NOMO-1 (cell line): ENCODE measurements around the gene ARL8B.

Experiments
- DNase-seq, 2 experiments: peaks; one replicate each; lab custom pipeline; 2025; ENCODE audit not compliant: unreplicated experiment in 2 of 2; lab: John Stamatoyannopoulos, UW

The ARL8B gene

DNA sequence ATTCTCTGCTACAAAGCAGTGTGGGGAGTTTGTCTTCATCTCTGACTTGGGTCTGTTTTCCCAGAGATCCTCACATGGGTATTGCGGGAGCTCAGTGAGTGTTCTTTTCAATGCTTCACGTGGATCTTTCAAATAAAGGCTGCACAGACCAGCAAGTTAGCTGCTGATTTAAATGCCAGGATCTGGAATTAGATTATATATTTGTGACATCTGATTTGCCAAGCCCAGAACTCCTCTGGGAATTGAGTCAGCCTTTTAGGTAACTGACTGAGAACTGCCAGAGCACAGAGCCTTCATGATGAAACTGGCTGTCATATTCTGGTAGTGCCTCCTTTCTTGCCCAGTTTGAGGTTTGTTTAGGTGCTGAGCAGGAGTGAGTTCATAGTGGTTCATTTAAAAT is 80.1 kb downstream of the ARL8B start:
- DNase-seq: no peak

DNA sequence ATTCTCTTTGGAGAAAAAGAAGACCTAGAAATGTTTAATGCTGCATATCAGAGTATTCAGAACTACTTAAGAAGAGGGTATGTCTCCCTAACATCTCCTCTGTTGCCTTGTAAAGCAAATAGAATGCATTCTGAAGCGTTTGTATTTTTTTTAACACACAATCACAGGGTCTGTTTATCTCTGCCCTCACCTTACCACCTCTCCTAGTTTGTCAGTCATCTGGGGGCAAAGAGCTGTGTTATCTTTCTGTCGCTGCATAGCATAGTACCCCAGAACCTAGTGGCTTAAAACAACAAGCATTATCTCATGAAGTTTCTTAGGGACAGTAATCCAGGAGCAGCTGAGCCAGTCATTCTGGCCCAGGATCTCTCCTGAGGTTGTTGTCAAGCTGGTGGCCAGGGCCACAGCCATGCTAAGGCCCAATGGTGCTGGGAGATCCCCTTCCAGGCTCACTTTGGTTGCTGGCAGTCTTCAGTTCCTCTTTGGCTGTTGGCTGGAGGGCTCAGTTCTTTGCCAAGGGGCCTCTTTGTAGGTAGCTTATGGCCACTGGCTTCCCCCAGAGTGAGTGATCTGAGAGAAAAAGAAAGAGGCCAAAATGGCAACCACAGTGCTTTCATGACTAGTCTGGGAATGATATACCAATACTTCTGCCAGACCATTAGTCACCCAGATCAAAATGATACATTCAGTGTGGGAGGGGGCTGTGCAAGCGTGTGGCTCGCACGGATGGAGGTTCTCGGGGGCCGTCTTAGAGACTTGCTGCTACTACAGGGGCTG is 83.3 kb downstream of the ARL8B start:
- no peak for DNase-seq

DNA sequence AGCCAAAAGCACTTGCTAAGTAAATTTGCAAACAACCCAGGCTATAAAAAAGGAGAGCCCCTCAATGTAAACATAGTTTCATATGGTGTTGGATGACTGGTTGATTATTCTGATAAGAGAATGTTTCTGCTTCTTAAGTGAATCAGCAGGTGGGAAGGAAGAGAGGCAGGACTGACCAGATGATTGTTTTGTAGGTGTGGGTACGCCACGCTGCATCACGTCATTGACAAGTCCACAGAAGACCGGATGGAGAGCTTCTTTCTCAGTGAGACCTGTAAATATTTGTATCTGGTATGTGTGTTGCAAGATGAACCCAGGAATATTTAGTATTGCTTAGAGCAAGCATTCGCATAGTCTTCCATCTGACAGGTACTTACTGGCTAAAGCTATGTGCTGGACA is 88.8 kb downstream of the ARL8B start:
- no peak for DNase-seq

DNA sequence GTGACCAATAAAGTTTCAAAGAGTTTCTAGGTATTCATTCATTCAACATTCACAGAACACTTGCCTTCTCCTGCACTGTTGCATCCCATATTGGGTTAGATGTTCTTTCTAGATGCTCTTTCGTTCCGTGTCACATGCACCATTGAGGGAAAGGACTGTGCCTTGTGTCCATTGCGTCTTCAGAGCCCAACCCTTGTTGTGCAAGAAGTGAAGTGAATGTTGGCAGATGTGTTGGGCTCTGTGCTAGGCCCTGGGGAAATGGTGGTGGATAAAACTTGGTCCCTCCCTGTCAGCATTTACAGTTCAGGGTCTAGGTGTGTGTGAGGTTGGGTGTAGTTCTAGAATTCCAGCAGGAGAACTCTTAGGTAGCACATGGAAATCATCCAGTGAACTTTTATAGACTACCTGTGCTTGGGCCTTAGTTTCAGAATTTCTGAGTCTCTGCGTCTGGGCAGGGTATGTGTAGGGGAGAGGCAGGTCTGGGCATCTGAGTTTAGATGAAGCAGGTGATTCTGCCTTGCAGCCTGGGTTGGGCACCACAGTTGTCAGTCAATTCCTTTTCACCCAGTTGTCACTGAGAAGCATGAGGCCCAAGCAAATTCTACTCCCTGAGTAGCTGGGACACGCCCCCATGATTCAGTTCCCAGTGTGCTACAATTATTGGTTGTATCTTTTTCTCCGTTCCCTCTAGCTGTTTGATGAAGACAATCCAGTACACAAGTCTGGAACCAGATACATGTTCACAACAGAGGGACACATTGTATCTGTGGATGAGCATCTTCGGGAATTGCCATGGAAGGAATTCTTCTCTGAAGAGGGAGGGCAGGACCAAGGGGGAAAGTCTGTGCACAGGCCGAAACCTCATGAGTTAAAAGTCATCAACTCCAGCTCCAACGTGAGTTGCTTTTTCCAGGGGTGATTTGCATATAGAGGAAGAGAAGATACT is 90.8 kb downstream of the ARL8B start:
- no peak for DNase-seq

DNA sequence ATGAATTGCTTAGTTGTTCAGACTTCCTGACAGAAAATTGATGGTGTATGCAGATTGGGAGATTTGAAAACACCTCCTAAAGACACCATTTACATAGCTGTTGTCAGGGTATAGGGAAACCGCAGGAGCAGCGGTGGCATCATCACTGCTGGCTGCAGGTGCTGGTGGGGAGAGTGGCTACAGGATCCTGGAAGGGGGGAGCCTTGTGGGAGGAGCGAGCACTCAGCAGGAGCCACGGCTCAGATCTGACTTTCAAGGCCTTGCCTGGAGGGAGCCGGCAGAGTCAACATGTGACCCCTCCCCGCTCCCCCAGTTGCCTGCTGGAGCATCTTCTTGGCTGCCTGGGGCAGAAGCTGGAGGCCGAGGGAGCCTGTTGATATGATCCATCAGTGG is 91.5 kb downstream of the ARL8B start:
- no peak for DNase-seq

DNA sequence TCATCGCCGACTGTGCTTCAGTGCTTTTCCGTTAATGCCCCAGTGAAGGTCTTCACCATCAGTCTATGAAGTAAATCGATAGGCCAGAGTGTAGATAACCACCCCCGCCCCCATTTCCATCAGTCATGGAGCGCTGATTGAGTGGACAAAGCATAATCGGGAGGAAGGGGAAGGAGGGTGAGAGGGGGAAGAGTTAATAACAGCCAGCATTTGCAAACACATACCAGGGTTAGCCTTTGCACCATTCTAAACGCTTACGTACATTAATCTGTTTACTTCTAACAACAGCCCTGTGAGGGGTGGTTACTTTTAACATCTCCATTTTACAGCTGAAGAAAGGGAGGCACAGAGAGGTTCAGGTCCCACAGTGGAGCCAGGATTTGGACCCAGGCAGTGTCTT is 92.3 kb downstream of the ARL8B start:
- no peak for DNase-seq

DNA sequence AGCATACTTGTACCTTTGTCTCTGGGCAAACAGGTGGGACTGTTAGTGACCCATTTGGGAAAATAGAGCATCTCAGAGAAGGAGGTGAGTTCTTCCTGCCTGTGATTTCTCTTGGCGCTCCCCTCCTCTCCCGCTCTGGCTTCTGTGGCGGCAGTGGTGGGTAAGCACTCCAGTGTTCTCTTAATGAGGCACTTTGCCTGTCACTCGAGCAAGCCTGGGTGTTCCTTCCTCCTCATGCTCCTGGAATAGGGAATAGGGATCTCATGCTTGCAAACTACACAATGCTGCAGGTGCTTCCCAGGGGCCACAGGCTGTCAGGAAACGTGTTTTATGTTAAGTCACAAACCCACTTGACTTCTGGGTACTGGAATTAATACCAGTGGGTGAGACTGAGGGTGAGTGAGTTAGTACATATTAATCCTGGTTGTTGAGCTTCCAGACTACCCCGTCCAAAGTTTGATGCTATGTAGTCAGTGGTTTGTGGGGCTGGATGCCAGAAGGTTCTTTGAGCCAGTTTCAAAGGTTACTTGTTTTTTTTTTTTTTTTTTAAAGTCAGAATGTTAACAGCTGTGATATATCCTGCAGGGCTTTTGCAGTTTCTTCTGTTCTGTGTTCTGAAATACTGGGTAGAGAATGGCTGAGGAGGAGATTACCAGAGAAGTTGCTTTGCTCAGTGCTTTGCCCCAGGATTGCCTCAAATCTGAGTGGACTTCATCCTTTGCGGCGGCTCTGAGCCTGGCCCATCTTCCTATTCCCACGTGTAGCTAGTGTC is 95.9 kb downstream of the ARL8B start:
- DNase-seq: no peak

DNA sequence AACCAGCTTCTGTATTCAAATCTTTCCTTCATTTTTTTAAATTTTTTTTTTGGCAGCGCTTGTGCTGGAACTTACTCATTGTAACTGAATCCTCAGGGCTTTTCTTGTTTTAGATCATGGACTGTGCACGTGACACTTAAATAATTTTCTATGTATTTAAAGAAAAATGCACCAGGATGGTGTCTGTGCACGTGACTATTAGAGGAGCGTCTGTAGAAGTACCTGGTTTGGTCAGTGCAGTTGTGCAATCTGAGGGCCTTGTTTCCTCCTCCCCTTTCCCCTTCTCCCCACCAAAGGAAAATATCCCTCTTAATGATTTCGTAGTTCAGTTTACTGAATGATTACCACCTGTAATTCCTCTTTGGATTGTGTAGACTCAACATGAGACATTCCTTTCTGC is 96.7 kb downstream of the ARL8B start:
- no peak for DNase-seq

DNA sequence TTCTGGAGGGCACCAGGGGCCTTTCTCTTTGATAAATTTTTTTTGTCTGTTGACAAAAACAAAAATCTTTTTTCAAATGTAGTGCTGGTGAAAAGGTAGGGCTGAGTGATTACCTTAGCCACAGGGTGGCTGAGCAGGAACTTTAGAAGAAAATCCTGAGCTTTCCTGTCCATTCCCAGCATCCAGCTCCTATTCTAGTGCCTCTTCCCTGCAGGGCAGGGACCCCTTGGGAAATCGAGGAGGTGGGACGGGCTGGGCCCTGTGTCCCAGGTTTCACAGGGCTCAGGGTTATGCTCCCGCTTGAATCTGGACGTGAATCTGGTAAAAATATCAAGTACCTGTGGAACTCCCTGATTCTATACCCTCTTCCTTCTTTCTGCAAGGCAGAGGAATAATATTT is 97.1 kb downstream of the ARL8B start:
- DNase-seq: no peak

DNA sequence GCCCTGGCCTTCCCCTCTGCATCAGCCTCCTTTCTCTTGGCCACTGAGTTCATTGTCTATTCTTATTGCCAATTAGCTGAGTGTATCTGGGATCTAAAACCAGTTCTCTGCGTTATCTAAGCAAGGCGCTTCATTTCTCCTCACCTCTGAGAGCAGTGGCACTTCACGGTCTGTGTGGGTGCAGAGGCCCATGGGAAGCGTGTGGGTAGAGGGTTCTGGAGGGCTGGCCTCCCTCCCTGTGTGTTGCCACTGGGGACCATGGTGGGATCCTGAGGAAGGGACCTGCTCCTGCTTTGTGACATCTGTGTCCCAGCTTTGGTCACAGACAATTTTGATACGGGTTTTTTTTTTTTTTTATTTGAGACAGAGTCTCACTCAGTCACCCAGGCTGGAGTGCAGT is 98.1 kb downstream of the ARL8B start:
- DNase-seq: no peak

DNA sequence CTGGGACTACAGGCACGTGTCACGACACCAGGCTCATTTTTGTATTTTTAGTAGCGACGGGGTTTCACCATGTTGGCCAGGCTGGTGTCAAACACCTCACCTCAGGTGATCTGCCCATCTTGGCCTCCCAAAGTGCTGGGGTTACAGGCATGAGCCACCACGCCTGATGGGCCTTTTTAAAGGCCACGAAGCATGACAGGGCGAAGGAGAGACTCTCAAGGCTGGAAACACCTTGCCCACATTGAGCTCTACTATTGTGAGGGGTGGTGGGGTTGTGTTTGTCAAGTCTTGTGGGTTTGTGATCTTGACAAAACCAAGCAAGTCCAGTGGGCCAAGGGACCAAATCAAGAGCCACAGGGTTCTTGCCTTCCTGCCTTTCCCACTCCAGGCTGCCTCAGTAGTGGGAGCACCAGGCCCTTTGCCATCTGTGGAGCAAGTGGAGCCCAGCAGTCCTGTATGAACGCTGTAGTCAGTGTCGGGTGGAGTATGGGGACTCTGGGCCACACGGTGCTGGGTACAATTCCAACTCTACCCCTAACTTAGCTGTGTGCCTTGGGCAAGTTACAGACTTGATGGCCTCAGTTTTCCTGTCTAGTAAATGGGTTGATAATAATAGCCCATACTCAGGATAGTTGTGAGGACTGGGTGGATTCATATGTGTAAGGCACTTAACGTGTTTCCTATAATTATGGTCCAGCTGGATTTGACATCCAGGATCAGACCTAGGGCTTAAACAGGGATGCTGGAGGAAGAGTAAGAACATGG is 98.8 kb downstream of the ARL8B start:
- no peak for DNase-seq

DNA sequence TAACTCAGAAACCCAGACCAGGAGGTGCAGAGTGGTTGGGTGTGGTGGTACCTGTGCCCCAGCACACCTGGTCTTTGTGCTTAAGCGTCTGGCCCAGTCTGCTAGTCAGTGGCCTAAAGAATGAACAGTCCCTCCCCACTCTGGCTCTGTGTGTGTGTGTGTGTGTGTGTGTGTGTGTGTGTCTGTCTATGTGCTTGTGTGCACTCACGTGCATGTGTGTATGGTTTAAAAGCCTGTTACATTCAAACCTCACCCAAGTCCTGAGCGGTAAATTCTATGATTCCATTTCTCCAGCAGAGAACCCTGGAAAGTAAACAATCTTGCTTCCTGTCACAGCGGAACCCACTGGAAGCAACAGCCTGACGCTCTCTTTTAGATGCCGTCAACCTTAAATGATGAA is 99.6 kb downstream of the ARL8B start:
- no peak for DNase-seq

DNA sequence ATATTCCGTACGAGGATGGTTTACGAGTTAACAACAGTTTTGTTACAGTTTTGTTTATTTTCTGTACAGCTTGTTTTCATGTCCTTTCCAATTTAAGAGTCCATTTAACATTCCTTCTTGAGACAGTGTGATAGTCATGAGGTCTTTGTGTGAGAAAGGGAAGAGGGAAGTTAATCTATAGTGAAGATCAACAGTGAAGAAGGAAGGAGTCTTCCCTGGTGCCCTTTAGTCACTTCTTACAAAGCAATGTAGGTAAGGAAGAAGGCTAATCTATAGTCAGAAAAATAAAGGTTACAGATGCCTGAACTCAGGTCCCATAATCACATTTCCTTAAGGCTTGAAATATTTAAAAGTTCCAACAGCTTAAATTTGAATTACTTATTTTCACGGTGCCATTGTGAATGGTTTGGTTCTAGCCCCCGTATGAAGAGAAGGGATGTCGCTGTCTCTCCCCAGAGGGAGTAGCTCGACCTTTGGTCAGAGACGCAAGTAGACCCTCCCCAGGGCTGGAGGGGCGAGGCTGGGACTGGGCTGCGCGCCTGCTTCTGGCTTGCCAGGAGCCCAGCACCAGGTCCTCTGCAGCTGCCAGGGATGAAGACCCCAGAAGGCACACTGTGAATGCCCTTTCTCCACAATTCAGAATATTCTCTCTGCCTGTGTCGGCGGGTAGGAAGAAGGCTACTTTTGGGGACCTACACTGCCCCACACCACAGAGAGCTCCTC is 100.4 kb downstream of the ARL8B start:
- no peak for DNase-seq

DNA sequence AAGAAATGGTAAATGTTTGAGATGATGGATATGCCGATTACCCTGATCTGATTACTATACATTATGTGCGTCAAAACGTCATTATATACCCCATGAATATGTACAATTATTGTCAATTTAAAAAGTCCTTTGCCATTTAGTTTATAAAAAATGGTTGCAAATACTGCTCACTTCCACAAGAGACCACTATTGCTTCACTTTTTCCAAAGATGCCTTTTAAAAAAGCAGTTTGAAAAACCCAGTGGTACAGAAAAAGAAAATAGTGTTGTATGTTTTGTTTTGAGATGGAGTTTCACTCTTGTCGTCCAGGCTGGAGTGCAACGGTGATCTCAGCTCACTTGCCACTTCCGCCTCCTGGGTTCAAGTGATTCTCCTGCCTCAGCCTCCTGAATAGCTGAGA is 104.7 kb downstream of the ARL8B start:
- peak in 1 of 2 experiments; percentile 56 for DNase-seq

DNA sequence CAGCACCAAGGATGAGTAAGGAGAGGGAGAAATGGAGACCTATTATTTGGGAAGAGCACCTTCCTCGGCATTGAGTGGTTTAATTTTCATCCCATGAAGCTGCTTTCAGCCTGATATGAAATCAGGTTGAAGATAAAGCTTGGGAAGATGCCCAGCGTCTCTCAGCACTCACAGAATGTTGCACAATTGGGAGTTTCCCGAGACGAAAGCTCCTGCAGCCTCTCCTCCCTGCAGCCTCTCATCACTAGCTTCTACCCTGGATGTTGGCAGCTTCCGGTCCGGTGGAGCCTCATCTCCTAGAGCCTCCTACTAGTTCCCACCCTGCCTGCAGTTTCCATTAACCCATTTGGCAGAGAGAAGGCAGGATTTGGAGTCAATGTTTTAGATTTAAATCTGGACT is 105.7 kb downstream of the ARL8B start:
- no peak for DNase-seq

DNA sequence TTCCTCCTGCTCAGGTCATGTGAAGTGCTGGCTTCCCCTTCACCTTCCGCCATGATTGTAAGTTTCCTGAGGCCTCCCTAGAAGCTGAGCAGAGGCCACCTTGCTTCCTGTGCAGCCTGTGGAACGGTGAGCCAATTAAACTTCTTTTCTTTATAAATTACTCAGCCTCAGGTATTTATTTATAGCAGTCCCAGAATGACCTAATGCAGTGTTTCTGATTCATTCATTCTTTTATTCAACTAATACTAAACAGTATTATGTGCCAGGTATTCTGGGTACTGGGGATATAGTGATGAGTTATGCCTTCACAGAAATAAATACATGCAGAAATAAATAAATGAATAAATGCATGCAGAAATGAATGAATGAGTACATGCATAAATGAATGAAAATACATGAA is 107.3 kb downstream of the ARL8B start:
- no peak for DNase-seq
